NCI-H2196 (cell line): ENCODE measurements around the gene SRP14.
"Not testable (repeated sequence)": the region's sequence is repeated elsewhere in the genome, so short reads cannot be mapped to it uniquely, and the experiment has no call there.

ENCODE experiments used
- DNase-seq: peaks from one replicate; lab custom pipeline; 2025; ENCODE audit not compliant: unreplicated experiment; lab: John Stamatoyannopoulos, UW

SRP14 gene

DNA sequence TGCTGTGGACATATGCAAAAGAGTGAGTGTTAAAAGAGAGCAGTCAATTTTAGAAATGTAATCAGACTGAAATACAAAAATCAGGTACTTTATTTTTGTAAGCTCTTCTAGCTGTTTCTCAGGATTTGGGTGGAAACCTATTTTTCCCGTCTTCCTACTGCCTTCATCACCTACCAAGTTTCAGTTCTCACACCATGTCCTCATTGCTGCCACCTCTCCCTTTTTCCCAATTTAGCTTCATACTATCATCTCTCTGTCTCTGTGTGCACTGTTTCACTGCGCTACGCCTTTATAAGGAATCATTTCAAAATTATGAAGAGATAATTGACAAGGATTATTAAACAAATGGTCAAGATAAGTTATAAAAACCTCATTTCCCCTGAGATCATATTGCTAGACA lies 7.7 kb downstream of the SRP14 start:
- DNase-seq = no peak

GRCh38 chr15:40029979-40030893 lies 8.7 kb downstream of the SRP14 start:
- DNase-seq = no peak

- DNase-seq = no peak
These were observed 10.1 kb downstream of the SRP14 start for GRCh38 chr15:40028853-40029252.

DNA sequence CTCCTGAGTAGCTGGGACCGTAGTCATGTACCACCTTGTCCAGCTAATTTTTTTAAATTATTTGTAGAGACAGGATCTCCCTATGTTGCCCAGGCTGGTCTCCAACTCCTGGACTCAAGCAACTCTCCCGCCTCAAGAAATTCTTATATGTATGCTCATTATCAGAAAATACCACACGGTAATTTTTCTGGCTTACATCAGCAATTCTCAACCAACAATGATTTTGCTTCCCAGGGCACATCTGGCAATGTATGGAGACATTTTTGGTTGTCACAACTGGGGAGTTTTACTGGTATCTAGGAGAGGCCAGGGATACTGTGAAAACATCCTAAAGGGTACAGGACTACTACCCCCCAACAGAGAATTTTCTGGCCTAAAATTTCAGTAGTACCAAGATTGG lies 10.8 kb downstream of the SRP14 start:
- no peak for DNase-seq

DNA sequence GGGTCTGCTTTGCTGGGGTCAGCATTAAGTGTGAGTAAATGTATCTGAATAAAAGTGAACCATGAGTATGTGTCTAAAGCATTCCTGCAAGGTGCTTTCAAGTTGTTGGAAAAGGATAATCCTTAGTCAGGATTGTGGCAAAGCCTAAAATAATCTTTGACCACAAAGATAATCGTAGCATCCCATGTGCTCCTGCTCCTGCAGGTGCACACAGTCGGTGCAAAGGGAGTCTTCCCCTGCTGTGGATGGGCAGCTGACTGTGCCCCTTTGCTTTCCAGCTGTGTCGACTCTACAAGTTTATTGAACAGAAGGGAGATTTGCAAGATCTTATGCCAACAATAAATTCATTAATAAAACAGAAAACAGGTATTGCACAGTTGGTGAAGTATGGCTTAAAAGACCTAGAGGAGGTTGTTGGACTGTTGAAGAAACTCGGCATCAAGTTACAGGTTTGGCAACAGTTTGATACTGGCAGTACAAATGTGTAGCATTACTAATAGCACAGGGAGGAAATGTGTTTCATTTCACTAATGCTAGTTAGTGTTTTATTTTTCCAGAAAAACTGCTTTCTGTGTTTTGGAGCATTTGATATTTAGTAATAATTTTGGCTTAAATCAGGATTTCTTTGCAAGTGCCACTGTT lies 22.6 kb downstream of the SRP14 start:
- DNase-seq = peak; percentile 31

DNA sequence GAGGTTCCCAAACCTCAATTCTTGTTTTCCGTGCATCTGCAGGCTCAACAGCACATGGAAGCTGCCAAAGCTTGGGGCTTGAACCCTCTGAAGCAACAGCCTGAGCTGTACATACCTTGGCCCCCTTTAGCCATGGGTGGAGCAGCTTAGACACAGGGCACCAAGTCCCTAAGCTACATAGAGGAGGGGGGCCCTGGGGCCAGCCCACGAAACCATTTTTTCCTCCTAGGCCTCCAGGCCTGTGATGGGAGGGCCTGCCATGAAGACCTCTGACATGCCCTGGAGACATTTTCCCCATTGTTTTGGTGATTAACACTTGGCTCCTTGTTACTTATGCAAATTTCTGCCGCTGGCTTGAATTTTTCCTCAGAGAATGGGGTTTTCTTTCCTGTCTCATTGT lies 24.6 kb downstream of the SRP14 start:
- DNase-seq = no peak

- DNase-seq = not testable (repeated sequence)
These were observed 25.6 kb downstream of the SRP14 start for GRCh38 chr15:40013372-40013771.

DNA sequence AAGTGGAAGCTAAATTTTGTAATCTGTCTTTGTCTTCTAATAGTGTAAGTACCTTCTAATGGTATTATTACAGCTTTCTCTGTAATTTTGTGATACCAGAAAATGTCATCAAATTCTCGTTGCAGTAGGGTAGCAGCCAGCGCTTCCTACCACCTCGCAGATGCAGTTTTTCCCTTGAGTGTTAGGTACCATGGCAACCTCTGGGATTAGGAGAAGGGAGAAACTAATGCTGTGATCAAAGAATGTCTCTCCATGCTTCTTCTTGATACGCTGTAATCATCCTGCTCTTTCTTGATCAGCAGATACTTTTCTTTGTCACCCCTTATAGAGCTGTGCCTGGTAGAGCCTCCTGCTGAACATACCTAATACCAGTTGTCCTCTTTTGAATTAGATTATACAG lies 27.7 kb downstream of the SRP14 start:
- no peak for DNase-seq

- no peak for DNase-seq
These were observed 28.3 kb downstream of the SRP14 start for GRCh38 chr15:40010686-40011085.

DNA sequence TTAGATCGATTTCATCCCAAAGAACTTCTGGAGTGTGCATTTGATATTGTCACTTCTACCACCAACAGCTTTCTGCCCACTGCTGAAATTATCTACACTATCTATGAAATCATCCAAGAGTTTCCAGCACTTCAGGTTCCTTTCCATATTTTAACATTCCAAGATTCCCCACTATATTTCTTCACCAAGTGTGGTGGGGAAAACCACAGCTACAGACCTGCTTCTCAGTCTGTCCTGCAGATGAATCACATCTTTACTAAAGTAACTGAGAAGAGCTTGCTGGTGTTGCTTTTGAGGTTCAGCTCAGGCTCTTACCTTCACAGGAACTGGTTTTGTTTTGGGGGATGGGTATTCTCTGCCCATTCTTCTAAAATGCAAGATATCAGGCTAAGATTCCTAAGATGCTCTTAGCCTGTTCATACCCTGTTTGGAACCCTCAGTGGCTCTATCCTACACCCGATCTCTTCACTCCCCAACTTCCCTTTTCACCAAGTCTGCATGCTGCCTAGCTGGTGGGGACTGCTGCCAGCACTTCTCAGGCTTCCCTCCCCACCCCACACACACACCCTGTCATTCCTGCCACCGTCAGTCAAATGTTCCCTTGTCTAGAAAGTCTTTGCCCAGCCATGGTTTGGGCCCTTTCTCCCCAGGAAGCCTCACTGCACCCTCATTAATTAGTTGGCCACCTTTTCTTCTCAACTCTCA lies 30.8 kb downstream of the SRP14 start:
- DNase-seq = no peak

- no peak for DNase-seq
These were observed 32.3 kb downstream of the SRP14 start for GRCh38 chr15:40006646-40007045.

- no peak for DNase-seq
These were observed 33.0 kb downstream of the SRP14 start for GRCh38 chr15:40006003-40006402.

DNA sequence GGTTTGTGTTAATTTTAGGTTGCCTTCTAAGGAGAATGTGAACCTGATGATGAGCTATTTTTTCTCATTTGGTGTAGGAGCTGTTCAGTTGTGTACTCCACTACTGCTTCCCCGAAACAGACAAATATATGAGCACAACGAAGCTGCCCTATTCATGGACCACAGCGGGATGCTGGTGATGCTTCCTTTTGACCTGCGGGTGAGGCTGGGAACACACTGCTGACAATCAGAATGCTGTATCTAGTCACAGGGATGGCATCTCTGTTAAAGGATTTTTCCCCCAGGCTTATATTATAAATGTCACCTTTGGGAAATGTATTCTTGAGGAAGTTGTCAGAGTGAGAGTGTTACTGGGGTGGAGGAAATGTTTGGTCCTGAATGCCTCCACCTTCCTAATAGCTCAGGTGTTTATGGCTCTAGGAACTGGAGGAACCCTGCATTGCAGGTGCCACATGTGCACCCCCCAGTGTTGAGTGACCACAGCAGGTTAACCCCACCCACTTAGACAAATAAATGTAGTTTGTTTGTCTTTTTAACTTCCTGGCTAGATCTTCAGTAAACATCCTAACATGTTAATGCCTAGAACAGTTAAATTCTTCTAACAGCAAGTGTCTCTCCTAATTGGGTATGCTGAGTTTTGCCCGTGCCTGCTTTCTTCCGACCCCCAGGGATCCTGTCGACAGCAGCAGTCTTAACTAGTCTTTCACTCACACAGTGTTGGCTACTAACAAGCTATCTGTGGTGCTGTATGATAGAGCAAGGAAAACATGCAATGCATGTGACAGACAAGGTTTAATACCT lies 35.7 kb downstream of the SRP14 start:
- DNase-seq = no peak

DNA sequence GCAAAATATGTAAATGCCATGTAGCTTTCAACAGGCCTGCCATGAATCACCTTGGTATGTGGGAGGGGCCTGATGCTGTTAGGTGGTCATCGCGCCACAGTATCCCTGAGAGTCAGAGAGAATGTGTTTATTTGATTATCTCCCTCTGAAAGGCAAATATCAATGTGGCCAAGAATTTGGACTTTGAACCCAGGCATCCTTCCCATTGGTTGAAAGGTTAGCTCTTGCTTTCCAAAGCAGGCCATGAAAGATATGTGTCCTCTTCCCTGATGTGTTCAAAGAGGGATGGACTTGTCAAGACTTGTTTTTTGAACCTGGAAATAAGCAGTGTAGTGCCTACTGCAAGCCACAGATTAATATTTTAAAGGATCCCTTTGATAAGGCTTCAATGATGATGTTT lies 36.7 kb downstream of the SRP14 start:
- no peak for DNase-seq

GRCh38 chr15:39999538-40000200 lies 39.3 kb downstream of the SRP14 start:
- DNase-seq = no peak

- DNase-seq = no peak
These were observed 40.4 kb downstream of the SRP14 start for GRCh38 chr15:39998511-39999077.

- DNase-seq = no peak
These were observed 41.3 kb downstream of the SRP14 start for GRCh38 chr15:39997639-39998038.

DNA sequence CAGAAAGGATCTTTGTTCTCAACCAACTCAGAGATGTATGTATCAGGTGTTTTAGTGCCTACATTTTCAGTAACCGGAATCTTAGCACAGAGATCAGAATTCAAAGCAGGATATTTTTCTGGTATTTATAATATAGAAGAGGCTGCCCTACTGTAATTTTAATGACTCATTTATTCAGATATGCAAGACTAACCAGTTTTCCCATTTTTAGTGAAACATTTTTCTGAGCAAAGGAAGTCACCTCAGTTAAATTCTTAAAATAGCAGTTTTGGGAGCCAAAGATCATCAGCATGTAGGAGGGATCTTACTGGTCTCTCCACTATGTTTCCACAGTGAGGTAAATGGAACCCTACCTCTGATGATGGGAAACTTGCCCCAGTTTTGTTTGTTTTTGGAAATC lies 42.0 kb downstream of the SRP14 start:
- no peak for DNase-seq

- DNase-seq = not testable (repeated sequence)
These were observed 42.8 kb downstream of the SRP14 start for GRCh38 chr15:39996228-39996627.

GRCh38 chr15:39992953-39993352 lies 46.0 kb downstream of the SRP14 start:
- DNase-seq = not testable (repeated sequence)
